HG02943 (cell line): ENCODE results near the gene OTX2.

Source experiments
- ATAC-seq: cut with Tn5 transposase; IDR thresholded peaks from one replicate; pipeline ENCODE4 v1.9.1; 2021; ENCODE audit warnings: mild to moderate bottlenecking, low read depth, moderate library complexity; ENCODE audit not compliant: unreplicated experiment

The OTX2 gene

GRCh38 chr14:56813143-56813551 is 2.9 kb upstream of the OTX2 start:
- no peak for ATAC-seq

GRCh38 chr14:56812364-56813141 is 2.3 kb upstream of the OTX2 start:
- no peak for ATAC-seq

- no peak for ATAC-seq
These were observed 1.5 kb upstream of the OTX2 start for GRCh38 chr14:56811593-56812363.

GRCh38 chr14:56810836-56811592 is 735 bp upstream of the OTX2 start:
- ATAC-seq, result no peak

- no peak for ATAC-seq
These were observed 771 bp downstream of the OTX2 start for GRCh38 chr14:56809270-56810146.

GRCh38 chr14:56808383-56809269 is 1.7 kb downstream of the OTX2 start:
- no peak for ATAC-seq

- no peak for ATAC-seq
These were observed 2.2 kb downstream of the OTX2 start for GRCh38 chr14:56808110-56808382.

GRCh38 chr14:56807386-56808109 is 2.7 kb downstream of the OTX2 start:
- ATAC-seq, result no peak

- ATAC-seq, result no peak
These were observed 3.5 kb downstream of the OTX2 start for GRCh38 chr14:56806760-56807159.

GRCh38 chr14:56805992-56806727 is 4.1 kb downstream of the OTX2 start:
- no peak for ATAC-seq

- ATAC-seq, result no peak
These were observed 4.9 kb downstream of the OTX2 start for GRCh38 chr14:56805201-56805991.

GRCh38 chr14:56803816-56804535 is 6.3 kb downstream of the OTX2 start:
- ATAC-seq, result no peak

GRCh38 chr14:56801920-56802319 is 8.4 kb downstream of the OTX2 start:
- no peak for ATAC-seq

GRCh38 chr14:56799343-56799645 is 11.0 kb downstream of the OTX2 start:
- ATAC-seq, result no peak

GRCh38 chr14:56798447-56799342 is 11.6 kb downstream of the OTX2 start:
- ATAC-seq, result no peak
